ENCODE measurements around the gene GRID1.

GRID1 gene

GRCh38 chr10:86281396-86281795 is 85.2 kb downstream of the GRID1 start:
- H3K27me3 Mint-ChIP-seq (ENCODE audit: low read depth), result peaks cover 5% of the 10 kb centered on the region

GRCh38 chr10:86269332-86269731 is 97.3 kb downstream of the GRID1 start:
- Mint-ChIP-seq H3K27ac (no peak overlapping the region), H3K9me3 (peaks cover 17% of the 10 kb centered on the region), H3K4me1 (no peaks in the 10 kb centered on the region), H3K36me3 (ENCODE audit: low read depth) (no peaks in the 10 kb centered on the region), H3K27me3 (ENCODE audit: low read depth) (peaks cover 15% of the 10 kb centered on the region), H3K4me3 (no peak overlapping the region)
- no peak for TF ChIP-seq CTCF (IDR thresholded peaks at IDR 0.05; ENCODE audit: unreplicated experiment in 3 of 3)

More at GRCh38 chr10:86281396-86281795, 85.2 kb downstream of the GRID1 start:
- Mint-ChIP-seq H3K4me1 (no peaks in the 10 kb centered on the region), H3K4me3 (no peak overlapping the region), H3K27ac (no peak overlapping the region), H3K9me3 (peaks cover 29% of the 10 kb centered on the region), H3K36me3 (ENCODE audit: low read depth) (no peaks in the 10 kb centered on the region)
- no peak for TF ChIP-seq CTCF (IDR thresholded peaks at IDR 0.05; ENCODE audit: unreplicated experiment in 3 of 3)

- H3K4me1 Mint-ChIP-seq, result no peaks in the 10 kb centered on the region
- no peak for TF ChIP-seq CTCF (IDR thresholded peaks at IDR 0.05; ENCODE audit: unreplicated experiment in 3 of 3)
Measured at GRCh38 chr10:86267286-86268195, 99.1 kb downstream of the GRID1 start.

GRCh38 chr10:86266446-86267242 is 100.0 kb downstream of the GRID1 start:
- no peak for TF ChIP-seq CTCF (IDR thresholded peaks at IDR 0.05; ENCODE audit: unreplicated experiment in 3 of 3)
- Mint-ChIP-seq H3K27ac (no peak overlapping the region), H3K27me3 (ENCODE audit: low read depth) (peaks cover 27% of the 10 kb centered on the region), H3K9me3 (peaks cover 8% of the 10 kb centered on the region), H3K36me3 (ENCODE audit: low read depth) (no peaks in the 10 kb centered on the region), H3K4me3 (no peak overlapping the region), H3K4me1 (no peaks in the 10 kb centered on the region)

More at GRCh38 chr10:86267286-86268195, 99.1 kb downstream of the GRID1 start:
- Mint-ChIP-seq H3K27me3 (ENCODE audit: low read depth) (peaks cover 26% of the 10 kb centered on the region), H3K4me3 (no peak overlapping the region), H3K27ac (no peak overlapping the region), H3K36me3 (ENCODE audit: low read depth) (no peaks in the 10 kb centered on the region), H3K9me3 (peaks cover 16% of the 10 kb centered on the region)

GRCh38 chr10:86265895-86266259 is 100.7 kb downstream of the GRID1 start:
- no peaks in the 10 kb centered on the region for H3K4me1 Mint-ChIP-seq
- H3K9me3 Mint-ChIP-seq, result peaks cover 3% of the 10 kb centered on the region
- no peak overlapping the region for H3K4me3 Mint-ChIP-seq
- no peaks in the 10 kb centered on the region for H3K36me3 Mint-ChIP-seq (ENCODE audit: low read depth)
- no peak for TF ChIP-seq CTCF (IDR thresholded peaks at IDR 0.05; ENCODE audit: unreplicated experiment in 3 of 3)
- H3K27ac Mint-ChIP-seq, result no peak overlapping the region
- peaks cover 34% of the 10 kb centered on the region for H3K27me3 Mint-ChIP-seq (ENCODE audit: low read depth)

Data from nephron (organoid).